Endodermal cell (in vitro differentiated cells): ENCODE measurements around the gene MUC21. TPM values are rescaled to one million over a fixed set of nuclear protein-coding genes. Genes with fewer than 3 reads are reported as not detected.
A peak's percentile ranks its signal among the peaks of the same experiment; 100 is the strongest.

Experiments used
- DNase-seq: peaks from one replicate; pipeline ENCODE4 v3.0.0-alpha.2; 2017
- H3K27ac ChIP-seq: 2 replicates; pipeline ENCODE4 v1.5.1; 2013; ENCODE audit warnings: mild to moderate bottlenecking, low read depth, low read length, moderate library complexity
- H3K27me3 ChIP-seq: 2 replicates; pipeline ENCODE4 v1.6.1; 2013; ENCODE audit warnings: mild to moderate bottlenecking, low read length, moderate library complexity; ENCODE audit not compliant: insufficient read depth, control insufficient read depth, poor library complexity, severe bottlenecking
- H3K36me3 ChIP-seq: 2 replicates; pipeline ENCODE4 v1.7.0; 2013; ENCODE audit warnings: mild to moderate bottlenecking, low read length, moderate library complexity; ENCODE audit not compliant: control insufficient read depth, insufficient read depth
- H3K4me1 ChIP-seq: one replicate; pipeline ENCODE4 v1.7.0; 2013; ENCODE audit warnings: low read length; ENCODE audit not compliant: control insufficient read depth, insufficient read depth
- H3K4me3 ChIP-seq: 2 replicates; pipeline ENCODE4 v1.5.1; 2013; ENCODE audit warnings: mild to moderate bottlenecking, low read length, moderate library complexity
- H3K9ac ChIP-seq: 2 replicates; pipeline ENCODE4 v1.6.1; 2013; ENCODE audit warnings: mild to moderate bottlenecking, low read length, moderate library complexity; ENCODE audit not compliant: poor library complexity, severe bottlenecking; ENCODE audit errors: extremely low read depth
- H3K9me3 ChIP-seq: 2 replicates; pipeline ENCODE4 v1.6.1; 2013; ENCODE audit warnings: mild to moderate bottlenecking, low read length, moderate library complexity; ENCODE audit not compliant: control insufficient read depth
- H3K27ac Mint-ChIP-seq: 2 replicates; pipeline ENCODE4 v1.8.0; 2020; ENCODE audit warnings: mixed read lengths
- H3K27me3 Mint-ChIP-seq: 2 replicates; pipeline ENCODE4 v1.8.0; 2021; ENCODE audit warnings: mild to moderate bottlenecking, mixed read lengths; ENCODE audit not compliant: insufficient read depth
- H3K36me3 Mint-ChIP-seq: 2 replicates; pipeline ENCODE4 v1.8.0; 2020; ENCODE audit warnings: low read depth, mixed read lengths
- H3K4me1 Mint-ChIP-seq: 2 replicates; pipeline ENCODE4 v1.8.0; 2020; ENCODE audit warnings: mixed read lengths
- H3K4me3 Mint-ChIP-seq: 2 replicates; pipeline ENCODE4 v1.8.0; 2020; ENCODE audit warnings: mild to moderate bottlenecking, moderate library complexity, mixed read lengths
- H3K9me3 Mint-ChIP-seq: 2 replicates; pipeline ENCODE4 v1.8.0; 2020; ENCODE audit warnings: mild to moderate bottlenecking, mixed read lengths
- WGBS, 2 experiments: methylation state at CpG; one replicate each; pipeline versions ENCODE4 v1.1.5 to v1.1.7; 2013; ENCODE audit warnings: missing lambda C conversion rate in 2 of 2, mixed read lengths in 1 of 2; ENCODE audit not compliant: insufficient coverage in 1 of 2, insufficient read length in 1 of 2; 5-methylcytosine and 5-hydroxymethylcytosine counted together
- total RNA-seq, 2 donors: library from RNA; stranded (reverse); fragmentation: NEBNext Ultra II Directional in 1 of 2; extraction: Animal tissue kit (Norgen Biotek cat#: 25700) in 1 of 2; gene quantifications; 2 replicates in 1 of 2; 3 replicates in 1 of 2; pipeline ENCODE4 v1.2.1, GENCODE V29; 2021
- TF ChIP-seq, protein P1 (sequence below): fragments of 200-600 bp; sonication (generic); conservative IDR thresholded peaks from 2 replicates; pipeline ENCODE4 v1.5.0; 2021; ENCODE audit warnings: antibody characterized with exemption, mild to moderate bottlenecking

Gene MUC21
- total RNA-seq, 2 donors from 2014 or later, result not detected

DNA sequence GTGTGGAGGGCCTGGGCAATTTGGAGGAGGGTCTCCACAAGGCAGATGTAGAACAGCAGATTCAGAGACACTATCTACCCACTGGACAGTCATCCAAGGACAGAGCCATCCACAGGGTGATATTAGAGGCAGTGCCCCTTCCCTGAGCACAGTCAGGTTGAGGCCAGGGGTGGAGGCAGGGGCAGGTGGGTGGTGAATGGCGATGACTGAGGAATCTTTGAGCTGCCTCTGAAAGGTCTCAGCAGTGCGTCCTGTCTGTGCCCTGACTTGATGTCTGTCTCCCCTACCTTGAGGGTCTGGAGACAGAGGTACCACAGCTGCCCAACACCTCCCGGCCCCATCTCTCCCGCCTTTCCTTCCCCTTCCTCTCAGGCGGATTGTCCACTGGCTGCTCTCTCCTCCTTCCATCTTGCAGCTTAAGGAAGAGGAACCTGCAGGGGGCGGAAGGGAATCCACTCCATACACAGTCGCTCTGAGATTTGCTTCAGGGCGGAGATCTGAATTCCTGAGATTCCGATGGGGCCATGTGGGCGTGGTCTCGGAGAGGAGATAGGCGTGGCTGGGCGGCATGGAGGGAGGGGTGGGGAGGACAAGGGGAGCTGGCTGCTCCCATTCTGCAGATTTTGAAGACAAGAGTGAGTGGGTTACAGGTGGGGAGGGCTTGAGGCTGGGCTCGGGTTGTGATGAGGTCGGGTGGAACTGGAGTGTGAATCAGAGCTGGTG is 41.0 kb upstream of the MUC21 start:
- Mint-ChIP-seq H3K4me3 (no peak overlapping the region), H3K27me3 (peaks cover 8% of the 10 kb centered on the region), H3K9me3 (no peaks in the 10 kb centered on the region), H3K4me1 (peaks cover 22% of the 10 kb centered on the region), H3K36me3 (no peaks in the 10 kb centered on the region), H3K27ac (peak overlapping the region; percentile 52)
- TF ChIP-seq, protein P1, sequence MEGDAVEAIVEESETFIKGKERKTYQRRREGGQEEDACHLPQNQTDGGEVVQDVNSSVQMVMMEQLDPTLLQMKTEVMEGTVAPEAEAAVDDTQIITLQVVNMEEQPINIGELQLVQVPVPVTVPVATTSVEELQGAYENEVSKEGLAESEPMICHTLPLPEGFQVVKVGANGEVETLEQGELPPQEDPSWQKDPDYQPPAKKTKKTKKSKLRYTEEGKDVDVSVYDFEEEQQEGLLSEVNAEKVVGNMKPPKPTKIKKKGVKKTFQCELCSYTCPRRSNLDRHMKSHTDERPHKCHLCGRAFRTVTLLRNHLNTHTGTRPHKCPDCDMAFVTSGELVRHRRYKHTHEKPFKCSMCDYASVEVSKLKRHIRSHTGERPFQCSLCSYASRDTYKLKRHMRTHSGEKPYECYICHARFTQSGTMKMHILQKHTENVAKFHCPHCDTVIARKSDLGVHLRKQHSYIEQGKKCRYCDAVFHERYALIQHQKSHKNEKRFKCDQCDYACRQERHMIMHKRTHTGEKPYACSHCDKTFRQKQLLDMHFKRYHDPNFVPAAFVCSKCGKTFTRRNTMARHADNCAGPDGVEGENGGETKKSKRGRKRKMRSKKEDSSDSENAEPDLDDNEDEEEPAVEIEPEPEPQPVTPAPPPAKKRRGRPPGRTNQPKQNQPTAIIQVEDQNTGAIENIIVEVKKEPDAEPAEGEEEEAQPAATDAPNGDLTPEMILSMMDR, result peak; percentile 73
- no peaks in the 10 kb centered on the region for H3K36me3 ChIP-seq
- H3K27ac ChIP-seq, result no peak overlapping the region
- no peaks in the 10 kb centered on the region for H3K9me3 ChIP-seq
- WGBS, 2 experiments, result 34 to 35% methylated on average over 10 to 15 of the region's 15 CpGs
- DNase-seq, result peak; percentile 98
- no peaks in the 10 kb centered on the region for H3K4me1 ChIP-seq
- no peaks in the 10 kb centered on the region for H3K27me3 ChIP-seq
- H3K9ac ChIP-seq, result no peak overlapping the region
- H3K4me3 ChIP-seq, result no peak overlapping the region

DNA sequence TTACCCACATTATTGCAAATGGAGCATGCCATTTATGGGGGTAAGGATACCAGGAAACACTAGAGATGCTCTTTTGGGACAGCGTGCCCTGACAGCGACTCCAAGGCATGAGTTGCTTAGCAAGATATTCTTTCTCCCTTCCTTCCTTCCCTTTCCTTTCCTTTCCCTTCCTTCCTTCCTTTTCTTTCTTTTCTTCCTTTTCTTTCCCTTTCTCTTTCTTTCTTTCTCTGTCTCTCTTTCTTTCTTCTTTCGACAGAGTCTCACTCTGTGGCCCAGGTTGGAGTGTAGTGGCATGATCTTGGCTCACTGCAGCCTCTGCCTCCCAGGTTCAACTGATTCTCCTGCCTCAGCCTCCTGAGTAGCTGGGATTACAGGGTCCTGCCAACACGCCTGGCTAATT is 39.5 kb upstream of the MUC21 start:
- no peaks in the 10 kb centered on the region for H3K9me3 ChIP-seq
- H3K27me3 Mint-ChIP-seq, result peaks cover 9% of the 10 kb centered on the region
- no peak overlapping the region for H3K9ac ChIP-seq
- H3K4me3 Mint-ChIP-seq, result no peak overlapping the region
- no peaks in the 10 kb centered on the region for H3K36me3 Mint-ChIP-seq
- no peaks in the 10 kb centered on the region for H3K9me3 Mint-ChIP-seq
- 92 to 93% methylated on average over 4 of the region's 4 CpGs for WGBS, 2 experiments
- DNase-seq, result no peak
- TF ChIP-seq, protein P1, result no peak
- H3K4me1 Mint-ChIP-seq, result peaks cover 29% of the 10 kb centered on the region
- no peak overlapping the region for H3K4me3 ChIP-seq
- H3K4me1 ChIP-seq, result no peaks in the 10 kb centered on the region
- no peak overlapping the region for H3K27ac Mint-ChIP-seq
- H3K27ac ChIP-seq, result no peak overlapping the region
- H3K27me3 ChIP-seq, result no peaks in the 10 kb centered on the region
- no peaks in the 10 kb centered on the region for H3K36me3 ChIP-seq

DNA sequence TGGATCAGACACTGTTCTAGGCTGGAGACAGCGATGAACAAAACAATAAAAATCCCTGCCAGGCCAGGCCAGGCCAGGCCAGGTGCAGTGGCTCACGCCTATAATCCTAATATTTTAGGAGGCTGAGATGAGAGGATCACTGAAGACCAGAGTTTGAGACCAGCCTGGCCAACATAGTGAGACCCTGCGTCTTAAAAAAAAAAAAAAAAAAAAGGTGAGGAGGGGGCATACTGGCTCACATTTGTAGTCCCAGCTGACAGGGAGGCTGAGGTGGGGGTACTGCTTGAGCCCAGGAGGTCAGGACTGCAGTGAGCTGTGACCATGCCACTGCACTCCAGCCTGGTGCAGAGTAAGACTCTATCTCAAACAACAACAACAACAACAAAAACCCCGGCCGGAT is 38.2 kb upstream of the MUC21 start:
- no peaks in the 10 kb centered on the region for H3K4me1 ChIP-seq
- Mint-ChIP-seq H3K9me3 (no peaks in the 10 kb centered on the region), H3K27ac (no peak overlapping the region), H3K27me3 (peaks cover 15% of the 10 kb centered on the region), H3K4me3 (no peak overlapping the region), H3K36me3 (no peaks in the 10 kb centered on the region), H3K4me1 (peaks cover 28% of the 10 kb centered on the region)
- TF ChIP-seq, protein P1, result no peak
- WGBS, 2 experiments, result 91 to 93% methylated on average over 2 to 5 of the region's 5 CpGs
- no peaks in the 10 kb centered on the region for H3K9me3 ChIP-seq
- no peaks in the 10 kb centered on the region for H3K36me3 ChIP-seq
- no peaks in the 10 kb centered on the region for H3K27me3 ChIP-seq
- no peak overlapping the region for H3K27ac ChIP-seq
- no peak overlapping the region for H3K4me3 ChIP-seq
- no peak for DNase-seq
- no peak overlapping the region for H3K9ac ChIP-seq
